GM18867 (cell line): ENCODE results near the gene GPR32.
"Not testable (repeated sequence)": the region's sequence is repeated elsewhere in the genome, so short reads cannot be mapped to it uniquely, and the experiment has no call there.

Experiments
- ATAC-seq: cut with Tn5 transposase; IDR thresholded peaks from one replicate; pipeline ENCODE4 v1.9.1; 2021; ENCODE audit warnings: mild to moderate bottlenecking, moderate library complexity; ENCODE audit not compliant: unreplicated experiment

The GPR32 gene, protein sequence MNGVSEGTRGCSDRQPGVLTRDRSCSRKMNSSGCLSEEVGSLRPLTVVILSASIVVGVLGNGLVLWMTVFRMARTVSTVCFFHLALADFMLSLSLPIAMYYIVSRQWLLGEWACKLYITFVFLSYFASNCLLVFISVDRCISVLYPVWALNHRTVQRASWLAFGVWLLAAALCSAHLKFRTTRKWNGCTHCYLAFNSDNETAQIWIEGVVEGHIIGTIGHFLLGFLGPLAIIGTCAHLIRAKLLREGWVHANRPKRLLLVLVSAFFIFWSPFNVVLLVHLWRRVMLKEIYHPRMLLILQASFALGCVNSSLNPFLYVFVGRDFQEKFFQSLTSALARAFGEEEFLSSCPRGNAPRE

DNA sequence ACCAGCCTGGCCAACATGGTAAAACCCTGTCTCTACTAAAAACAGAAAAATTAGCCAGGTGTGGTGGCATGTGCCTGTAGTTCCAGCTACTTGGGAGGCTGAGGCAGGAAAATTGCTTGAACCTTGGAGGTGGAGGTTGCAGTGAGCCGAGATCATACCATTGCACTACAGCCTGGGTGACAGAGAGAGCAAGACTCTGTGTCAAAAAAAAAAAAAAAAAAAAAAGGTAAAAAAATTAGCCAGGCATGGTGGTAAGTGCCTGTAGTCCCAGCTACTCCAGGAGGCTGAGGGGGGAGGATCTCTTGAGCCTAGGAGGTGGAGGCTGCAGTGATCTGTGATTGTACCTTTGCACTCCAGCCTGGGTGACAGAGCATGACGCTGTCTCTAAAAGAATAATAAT, at the start of gene GPR32:
Gene GPR32, plus strand, starts transcription at position 301 of the 400 bp plus-strand sequence. CDS start 137 bp downstream, outside the sequence.
- ATAC-seq = not testable (repeated sequence)

DNA sequence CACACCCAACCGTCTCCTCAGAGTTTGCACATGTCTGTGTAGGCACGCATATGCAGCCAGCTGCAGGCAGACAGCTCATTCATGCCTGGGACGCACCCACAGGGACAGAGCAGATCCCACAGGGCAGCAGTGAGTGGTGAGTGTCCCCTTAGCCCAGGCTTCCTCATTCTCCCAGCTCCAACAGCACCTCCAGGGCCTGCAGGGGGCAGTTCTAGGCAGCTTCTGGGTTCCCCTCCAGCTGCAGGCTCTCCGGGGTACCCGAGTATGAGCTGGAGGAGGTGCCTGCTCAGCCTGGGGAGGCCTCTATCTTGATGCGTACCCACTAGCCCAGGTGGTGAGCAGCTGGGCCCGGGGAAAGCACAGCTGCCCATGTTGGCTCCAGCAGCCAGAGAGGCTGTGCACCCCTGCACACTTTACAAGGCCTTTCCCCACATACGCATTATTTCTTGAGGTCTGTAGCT, 49.3 kb upstream of the GPR32 start:
- no peak for ATAC-seq

DNA sequence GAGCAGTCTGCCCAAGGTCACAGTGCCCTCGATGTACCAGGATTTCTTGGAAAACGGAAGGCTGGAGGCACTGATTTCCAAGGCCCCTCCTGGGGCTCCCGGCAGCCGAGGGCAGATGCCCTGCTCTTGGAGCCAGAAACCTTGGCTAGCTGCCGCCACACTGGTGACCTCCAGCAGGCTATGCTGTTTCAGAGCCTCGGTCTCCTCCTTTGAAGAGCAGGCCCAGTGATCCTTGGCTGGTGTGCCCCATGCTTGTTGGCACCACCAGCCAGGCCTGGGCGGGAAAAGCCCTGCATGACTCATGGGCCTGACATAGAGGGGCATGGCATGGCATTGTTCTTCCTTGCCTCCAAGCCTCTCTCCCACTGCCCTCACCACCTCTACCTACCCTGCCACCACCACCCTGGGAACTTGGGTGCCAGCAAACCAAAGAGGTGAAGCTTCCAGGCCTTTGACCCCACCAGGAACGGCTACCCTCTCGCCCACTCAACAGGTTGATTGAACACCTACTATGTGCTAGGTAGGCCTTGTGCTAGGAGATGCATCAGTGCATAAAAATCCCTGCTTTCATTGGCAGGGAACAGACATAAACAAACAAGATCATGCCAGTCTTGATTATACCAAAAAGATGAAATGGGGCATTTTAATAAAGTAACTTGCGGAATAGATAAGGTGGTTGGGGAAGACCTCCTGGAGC, 48.7 kb upstream of the GPR32 start:
- ATAC-seq = no peak

DNA sequence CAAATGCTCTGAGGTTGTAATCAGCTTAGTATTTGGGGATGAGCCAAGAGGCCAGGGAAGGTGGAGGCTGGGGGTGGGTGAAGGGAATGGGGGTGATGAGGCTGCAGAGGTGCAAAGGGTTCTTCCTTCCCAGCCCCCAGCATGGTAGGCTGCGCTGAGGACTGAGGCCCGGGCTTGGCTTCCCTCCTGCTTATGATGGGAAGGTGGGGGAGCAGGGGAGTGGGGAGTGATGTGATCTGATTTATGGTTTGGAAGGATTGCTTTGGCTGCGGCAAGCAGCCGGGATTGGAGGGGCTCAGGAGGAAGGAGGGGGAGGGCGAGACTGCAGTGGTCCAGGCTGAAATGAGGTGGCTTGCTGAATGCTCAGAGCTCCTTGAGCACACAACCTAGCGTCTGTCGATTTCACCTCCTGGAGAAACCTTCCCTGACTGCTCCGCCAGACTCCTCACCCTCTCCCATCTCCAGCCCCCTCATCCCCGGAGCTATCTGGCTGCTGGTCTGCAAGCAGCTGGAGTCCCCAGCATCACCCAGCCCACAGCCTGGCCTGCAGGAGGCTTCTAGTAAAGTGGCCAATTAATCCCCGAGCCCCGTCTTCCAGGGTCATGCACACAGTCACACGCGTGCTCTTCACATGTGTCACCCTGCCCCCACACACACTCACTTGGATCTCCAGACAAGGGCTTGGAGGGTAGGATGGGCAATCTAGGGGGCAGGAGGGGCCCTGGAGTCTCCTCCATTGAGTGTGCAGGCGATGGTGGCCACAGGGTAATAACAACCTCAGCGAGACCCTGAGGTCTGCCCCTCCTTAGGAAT, 47.9 kb upstream of the GPR32 start:
- ATAC-seq = no peak

DNA sequence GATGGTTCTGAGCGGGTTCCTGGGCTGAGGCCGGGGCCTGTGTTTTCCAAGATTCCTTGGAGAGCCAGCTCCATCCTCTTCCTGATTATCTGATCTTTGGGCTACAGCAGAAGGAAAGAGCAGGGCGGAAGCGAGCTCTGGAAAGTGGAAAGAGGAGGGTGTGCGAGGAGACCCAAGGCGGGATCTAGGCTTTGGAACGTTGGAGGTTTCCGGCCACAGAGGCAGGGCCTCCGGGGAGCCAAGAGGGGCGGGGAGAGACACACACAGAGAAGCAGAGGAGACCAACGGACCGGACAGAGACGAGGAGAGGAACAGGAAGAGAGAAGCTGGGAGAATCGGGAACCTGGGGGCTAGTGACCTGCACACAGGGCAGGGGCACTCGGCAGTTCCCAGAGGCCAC, 47.2 kb upstream of the GPR32 start, which contains the start of gene CLEC11A:
Gene CLEC11A, plus strand, starts transcription at position 296 of the 400 bp plus-strand sequence. CDS start 162 bp downstream, outside the sequence.
- no peak for ATAC-seq

DNA sequence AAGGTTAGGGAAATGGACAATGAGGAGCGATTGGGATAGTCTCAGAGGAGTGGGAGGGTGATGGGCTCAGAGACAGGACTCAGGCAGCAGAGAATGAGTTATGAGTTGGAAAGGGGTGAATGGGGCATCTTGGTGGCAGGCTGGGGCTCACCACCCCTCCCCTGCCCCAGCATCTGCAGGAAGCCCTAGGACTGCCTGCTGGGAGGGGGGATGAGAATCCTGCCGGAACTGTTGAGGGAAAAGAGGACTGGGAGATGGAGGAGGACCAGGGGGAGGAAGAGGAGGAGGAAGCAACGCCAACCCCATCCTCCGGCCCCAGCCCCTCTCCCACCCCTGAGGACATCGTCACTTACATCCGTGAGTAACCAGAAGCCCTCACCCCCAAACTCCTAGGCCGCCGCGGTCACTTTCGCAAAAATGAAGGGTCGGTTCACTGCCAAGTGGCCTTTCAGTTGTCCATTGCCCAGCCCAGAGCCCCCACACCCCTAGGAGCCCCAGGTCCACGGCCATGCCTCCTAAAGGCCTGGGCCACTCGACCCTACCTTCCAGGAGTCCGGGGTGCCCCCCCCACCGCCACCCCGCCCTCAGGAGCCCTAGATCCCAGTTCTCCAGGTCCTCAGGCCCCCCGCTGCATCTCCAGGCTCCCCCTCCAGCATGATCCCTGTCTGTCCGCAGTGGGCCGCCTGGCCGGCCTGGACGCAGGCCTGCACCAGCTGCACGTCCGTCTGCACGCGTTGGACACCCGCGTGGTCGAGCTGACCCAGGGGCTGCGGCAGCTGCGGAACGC, 46.3 kb upstream of the GPR32 start:
- ATAC-seq = no peak

DNA sequence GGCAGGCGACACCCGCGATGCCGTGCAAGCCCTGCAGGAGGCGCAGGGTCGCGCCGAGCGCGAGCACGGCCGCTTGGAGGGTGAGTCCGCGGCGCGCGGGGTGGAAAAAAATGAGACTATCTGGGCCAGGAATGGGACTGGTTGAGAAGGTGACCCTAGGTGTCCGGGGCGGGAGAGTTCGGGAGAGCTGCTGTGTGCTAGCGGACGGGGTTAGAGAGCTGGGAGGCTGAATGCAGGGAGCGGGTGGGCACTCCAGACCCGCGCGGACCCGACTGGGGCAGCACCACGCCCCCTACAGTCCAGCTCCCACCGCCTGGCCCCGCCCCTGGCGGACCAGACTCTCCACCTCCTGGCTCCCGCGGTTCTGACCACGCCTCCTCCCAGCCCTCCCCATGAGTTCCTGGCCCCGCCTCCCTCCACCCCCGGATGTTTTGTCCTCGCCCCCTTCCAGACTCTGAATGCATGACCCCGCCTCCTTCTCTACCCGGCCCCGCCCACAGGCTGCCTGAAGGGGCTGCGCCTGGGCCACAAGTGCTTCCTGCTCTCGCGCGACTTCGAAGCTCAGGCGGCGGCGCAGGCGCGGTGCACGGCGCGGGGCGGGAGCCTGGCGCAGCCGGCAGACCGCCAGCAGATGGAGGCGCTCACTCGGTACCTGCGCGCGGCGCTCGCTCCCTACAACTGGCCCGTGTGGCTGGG, 45.6 kb upstream of the GPR32 start:
- peak; percentile 73 for ATAC-seq

DNA sequence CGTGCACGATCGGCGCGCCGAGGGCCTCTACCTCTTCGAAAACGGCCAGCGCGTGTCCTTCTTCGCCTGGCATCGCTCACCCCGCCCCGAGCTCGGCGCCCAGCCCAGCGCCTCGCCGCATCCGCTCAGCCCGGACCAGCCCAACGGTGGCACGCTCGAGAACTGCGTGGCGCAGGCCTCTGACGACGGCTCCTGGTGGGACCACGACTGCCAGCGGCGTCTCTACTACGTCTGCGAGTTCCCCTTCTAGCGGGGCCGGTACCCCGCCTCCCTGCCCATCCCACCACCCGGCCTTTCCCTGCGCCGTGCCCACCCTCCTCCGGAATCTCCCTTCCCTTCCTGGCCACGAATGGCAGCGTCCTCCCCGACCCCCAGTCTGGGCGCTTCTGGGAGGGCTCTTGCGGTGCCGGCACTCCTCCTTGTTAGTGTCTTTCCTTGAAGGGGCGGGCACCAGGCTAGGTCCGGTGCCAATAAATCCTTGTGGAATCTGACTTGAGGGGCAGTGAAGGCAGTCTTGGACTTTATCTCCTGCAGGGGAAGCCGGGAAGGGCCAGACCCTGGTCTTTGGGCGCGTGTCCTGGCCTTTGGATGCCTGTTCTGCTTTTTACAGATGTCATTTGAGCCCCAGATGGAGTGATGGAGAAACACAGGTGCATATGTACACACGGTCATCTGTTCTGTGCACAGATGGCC, 44.9 kb upstream of the GPR32 start:
- ATAC-seq = peak; percentile 27

DNA sequence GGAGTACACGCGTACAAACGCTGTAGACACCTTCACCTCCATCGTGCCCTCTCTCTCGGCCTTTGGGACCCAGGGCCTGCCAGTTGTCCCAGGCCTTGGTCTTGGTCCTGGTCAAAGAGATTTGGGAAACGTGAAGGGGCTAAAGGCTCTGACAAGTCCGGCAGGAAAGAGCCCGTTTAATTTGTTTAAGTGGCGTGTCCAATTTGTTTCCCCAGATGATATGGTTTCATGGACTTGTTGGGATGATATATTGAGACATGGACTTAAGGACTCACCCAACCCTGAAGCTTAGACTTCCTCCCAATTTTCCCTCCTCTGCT, 44.4 kb upstream of the GPR32 start:
- no peak for ATAC-seq

DNA sequence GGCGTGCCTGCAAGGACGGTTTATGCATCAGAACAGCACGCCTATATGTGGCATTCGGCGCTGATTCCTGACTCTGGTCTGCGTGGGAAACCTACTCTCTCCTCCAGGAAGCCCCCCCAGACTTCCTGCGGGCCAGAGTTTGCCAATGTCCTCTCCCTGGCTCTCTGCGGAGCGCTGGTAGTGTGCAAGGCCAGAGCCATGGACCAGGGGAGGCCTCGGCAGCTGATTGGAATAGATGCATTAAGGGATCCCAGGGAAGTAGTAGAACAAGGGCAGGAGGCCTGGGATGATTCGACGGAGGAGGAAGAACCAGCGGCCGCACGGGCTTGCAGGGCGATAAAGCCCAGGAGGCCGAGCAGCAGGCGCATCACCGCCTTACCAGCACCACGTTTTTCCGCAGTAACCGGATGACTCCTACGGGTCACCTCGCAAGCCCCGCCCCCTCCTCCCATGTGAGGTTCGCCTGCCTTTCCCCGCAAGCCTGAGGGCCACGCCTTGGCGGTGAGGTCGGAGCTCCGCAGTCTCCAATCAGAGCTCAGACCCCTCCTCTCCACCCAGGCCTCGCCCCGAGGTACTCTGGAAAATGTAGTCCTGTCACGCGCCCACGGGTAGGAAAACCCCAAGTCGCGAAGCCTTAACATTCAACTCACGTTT, 42.1 kb upstream of the GPR32 start:
- ATAC-seq = no peak

DNA sequence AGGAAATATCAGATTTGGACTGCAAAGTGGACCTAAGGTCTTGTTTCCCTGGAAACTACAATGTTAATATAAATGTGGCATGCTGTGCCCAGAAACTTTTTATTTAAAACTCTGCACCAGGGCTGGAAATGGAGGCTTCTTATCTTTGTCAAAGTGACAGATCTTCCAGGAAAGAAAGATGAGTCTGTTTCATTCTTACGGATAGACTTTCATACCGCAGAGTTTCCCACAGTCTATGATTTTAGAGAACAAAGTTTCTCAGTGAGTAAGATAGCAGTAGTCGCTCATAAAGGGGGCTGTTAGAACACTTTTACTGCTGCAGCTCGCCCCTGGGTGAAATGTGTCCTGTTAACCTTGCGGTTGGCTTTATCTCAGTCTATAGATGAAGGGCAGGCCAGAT, 40.4 kb upstream of the GPR32 start:
- ATAC-seq = no peak

DNA sequence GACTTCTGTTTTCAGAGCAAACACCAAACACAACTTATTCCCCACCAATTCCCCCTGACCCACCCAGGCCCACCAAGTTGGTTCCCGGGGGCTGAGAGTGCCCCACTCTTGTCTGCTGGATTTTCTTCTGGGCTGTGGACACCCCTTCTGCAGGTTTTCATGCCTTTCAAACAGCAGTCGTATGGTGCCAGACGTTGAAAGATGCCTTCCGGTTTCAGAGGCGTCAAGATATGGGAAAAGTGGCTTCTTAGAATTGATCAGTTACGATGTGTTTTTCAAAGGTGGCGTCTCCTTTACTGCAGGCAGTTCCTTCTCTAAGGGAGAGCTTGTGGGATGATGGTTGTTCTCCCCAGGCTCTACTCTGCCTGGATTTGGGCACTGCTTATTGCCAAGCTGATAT, 34.4 kb upstream of the GPR32 start:
- ATAC-seq = no peak

DNA sequence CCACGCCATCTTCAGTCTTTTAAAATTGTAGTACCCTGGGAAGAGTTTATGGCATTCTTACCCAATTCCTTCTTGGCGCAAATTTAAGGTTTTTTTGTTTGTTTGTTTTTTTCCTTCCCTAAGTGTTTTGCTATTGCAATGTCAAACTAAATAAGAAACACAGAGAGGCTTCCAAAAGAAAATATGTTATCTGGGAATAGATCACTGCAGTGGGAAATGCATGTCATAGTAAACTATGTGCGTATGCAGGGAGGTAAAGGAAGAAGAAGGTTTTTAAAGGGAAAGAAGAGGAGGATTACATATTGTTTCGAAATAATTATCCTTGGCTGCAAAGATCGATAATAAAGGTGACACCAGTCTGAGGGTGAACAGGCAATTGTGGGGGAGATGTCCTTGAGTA, 33.9 kb upstream of the GPR32 start:
- no peak for ATAC-seq

DNA sequence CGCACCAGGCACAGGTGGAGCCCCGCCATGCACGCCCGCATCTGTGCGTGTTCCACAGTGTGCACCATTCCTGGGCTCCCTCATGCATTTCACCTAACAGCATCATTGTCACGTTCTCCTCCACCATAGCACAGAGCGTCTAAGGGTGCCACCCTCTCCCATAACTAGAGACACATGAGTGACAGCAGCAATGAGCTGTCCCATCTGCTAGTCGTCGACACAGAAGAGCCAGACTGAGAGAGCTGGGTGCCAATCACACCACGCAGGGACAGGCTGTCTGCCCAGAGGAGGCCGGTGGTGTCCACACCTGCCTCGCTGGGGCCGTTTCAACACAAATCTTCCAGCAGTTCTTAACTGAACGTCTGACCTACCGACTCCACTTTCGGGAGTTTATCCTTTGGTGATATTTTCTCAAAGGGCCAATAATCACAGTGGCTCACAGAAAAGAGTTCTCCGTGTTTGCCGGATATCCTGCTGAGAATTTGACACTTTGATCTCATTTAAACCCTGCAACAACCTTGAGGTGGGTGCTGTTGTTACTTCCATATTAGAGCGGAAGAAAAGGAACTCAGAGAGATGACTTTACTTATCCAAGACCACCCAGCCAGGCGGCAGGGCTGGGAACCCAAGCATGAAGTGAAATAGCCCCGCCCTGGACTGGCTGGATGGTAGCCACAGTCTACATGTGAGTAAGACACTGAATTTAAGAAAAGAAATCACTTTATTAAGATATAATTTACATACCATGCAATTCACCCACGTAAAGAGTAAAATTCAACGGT, 30.9 kb upstream of the GPR32 start:
- ATAC-seq = no peak

DNA sequence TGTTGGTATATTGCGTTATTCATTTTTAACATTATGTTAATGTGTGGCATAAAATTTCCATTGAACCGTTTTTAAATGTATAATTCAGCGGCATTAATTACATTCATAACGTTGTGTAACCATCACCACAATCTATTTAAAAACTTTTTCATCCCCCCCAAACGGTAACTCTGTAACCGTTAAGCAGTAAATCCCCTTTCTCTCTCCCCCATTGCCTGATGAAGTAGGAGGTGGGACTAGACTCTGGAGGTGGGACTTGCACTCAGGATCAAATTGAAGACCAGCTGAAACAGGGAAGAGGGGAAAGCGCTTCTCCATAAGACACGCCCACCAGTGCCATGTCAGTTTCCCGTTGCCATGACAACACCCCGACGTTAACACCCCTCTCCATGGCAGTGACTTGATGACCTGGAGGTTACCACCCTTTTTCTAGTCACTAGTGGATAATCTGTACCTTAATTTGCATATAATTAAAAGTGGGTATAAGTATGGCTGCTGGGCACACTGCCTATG, 30.3 kb upstream of the GPR32 start:
- ATAC-seq = no peak

DNA sequence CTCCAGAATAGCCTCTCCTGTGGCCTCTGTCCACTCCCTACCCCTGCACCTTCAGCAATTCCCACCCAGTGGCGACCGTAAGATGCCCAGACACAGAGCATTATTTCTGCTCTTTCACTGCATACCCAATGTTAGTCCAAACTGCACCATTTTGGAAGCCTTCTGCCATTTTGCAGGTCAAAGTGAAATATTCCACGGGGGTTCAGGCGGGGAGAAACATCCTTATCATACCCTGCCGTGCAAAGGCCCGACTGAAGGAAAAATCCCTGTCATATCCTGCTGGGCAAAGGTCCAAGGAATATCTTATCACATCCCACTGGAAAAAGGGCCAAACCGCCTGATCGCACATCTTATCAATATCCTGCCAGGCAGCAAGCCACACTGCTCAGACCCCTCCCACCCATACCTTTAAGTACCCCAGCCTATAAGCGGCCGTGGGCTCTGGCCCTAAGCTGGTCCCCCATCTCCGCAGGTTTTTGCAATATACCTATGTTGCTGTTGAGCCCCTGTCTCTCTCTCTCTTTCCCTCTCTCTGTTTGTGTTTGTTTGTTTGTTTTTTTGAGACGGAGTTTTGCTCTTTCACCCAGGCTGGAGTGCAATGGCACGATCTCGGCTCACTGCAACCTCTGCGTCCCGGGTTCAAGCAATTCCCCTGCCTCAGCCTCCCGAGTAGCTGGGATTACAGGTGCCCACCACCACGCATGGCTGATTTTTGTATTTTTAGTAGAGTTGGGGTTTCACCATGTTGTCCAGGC, 28.9 kb upstream of the GPR32 start:
- ATAC-seq = no peak

DNA sequence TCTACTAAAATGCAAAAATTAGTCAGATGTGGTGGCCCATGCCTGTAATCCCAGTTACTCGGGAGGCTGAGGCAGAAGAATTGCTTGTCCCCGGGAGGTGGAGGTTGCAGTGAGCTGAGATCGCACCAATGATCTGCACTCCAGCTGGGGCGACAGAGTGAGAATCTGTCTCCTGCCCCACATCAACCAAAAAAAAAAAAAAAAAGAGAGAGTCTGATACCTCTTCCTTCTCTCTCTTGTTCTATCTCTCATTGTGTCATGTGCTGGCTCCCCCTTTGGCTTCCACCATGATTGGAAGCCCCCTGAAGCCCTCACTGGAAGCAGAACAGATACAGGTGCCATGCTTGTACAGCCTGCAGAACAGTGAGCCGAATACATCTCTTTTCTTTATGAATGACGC, 26.7 kb upstream of the GPR32 start:
- no peak for ATAC-seq
